HepG2 (cell line): ENCODE data around the gene VCL.

ENCODE experiments used
- HOXA9 ChIP-seq: sonication (generic); formaldehyde crosslinking; IDR thresholded peaks from 2 replicates; pipeline ENCODE4 v1.8.1; 2022; ENCODE audit warnings: missing genetic modification reagents, mild to moderate bottlenecking, moderate library complexity, borderline replicate concordance
- POLR2A ChIP-seq, 2 experiments: IDR thresholded peaks; 2 replicates each; pipeline ENCODE4 v1.6.1; 2011; ENCODE audit warnings: low read depth in 2 of 2, low read length in 2 of 2, mild to moderate bottlenecking in 1 of 2, moderate library complexity in 1 of 2; ENCODE audit not compliant: insufficient read depth in 1 of 2
- ZBTB40 ChIP-seq, 2 experiments: fragments of 450-650 bp in 1 of 2; sonication (generic) in 1 of 2; formaldehyde crosslinking in 1 of 2; IDR thresholded peaks; 2 replicates each; pipeline versions ENCODE4 v1.6.1 to v1.8.0; 2016 to 2022; ENCODE audit warnings: antibody characterized with exemption in 1 of 2, mild to moderate bottlenecking in 1 of 2, missing genetic modification reagents in 1 of 2
- ZBTB43 ChIP-seq: sonication (generic); formaldehyde crosslinking; conservative IDR thresholded peaks from 2 replicates; pipeline ENCODE4 v1.4.0; 2020; ENCODE audit warnings: missing genetic modification reagents

GRCh38 chr10:74021248-74022055, 23.5 kb downstream of the VCL start:
- TF ChIP-seq ZBTB43 (CRISPR knock-in tag) (no peak), ZBTB40 (IDR thresholded peaks at IDR 0.05) (no peak), ZBTB40 (CRISPR knock-in tag; IDR thresholded peaks at IDR 0.05) (no peak), POLR2A (IDR thresholded peaks at IDR 0.05; ENCODE audit: insufficient read depth in 1 of 2, low read depth in 2 of 2, low read length in 2 of 2) (no peak), HOXA9 (no peak)
